Effector memory CD8-positive, alpha-beta T cell (primary cell): ENCODE data around the gene KCNQ1.

ENCODE experiments used
- ATAC-seq: fragments of 150-1000 bp; cut with Tn5 transposase; replicated peaks from 2 replicates; pipeline ENCODE4 v1.10.0; 2021; ENCODE audit warnings: mild to moderate bottlenecking, moderate library complexity
- DNase-seq, 3 experiments: peaks; one replicate each; pipeline ENCODE4 v3.0.0; 2021
- H3K27ac Mint-ChIP-seq, 2 donors: one replicate each; pipeline ENCODE4 v1.8.0; 2022; ENCODE audit warnings: mild to moderate bottlenecking in 2 of 2, mixed read lengths in 2 of 2, moderate library complexity in 2 of 2
- H3K27me3 Mint-ChIP-seq, 2 donors: one replicate each; pipeline ENCODE4 v1.8.0; 2022; ENCODE audit warnings: mixed read lengths in 2 of 2
- H3K36me3 Mint-ChIP-seq: one replicate; pipeline ENCODE4 v1.8.0; 2022; ENCODE audit warnings: mild to moderate bottlenecking, moderate library complexity, mixed read lengths; ENCODE audit not compliant: insufficient read depth
- H3K4me1 Mint-ChIP-seq, 2 donors: one replicate each; pipeline ENCODE4 v1.8.0; 2022; ENCODE audit warnings: low read depth in 2 of 2, mixed read lengths in 2 of 2
- H3K4me3 Mint-ChIP-seq, 2 donors: one replicate each; pipeline ENCODE4 v1.8.0; 2022; ENCODE audit warnings: mild to moderate bottlenecking in 2 of 2, mixed read lengths in 2 of 2, moderate library complexity in 2 of 2
- H3K9me3 Mint-ChIP-seq, 2 donors: one replicate each; pipeline ENCODE4 v1.8.0; 2022; ENCODE audit warnings: mixed read lengths in 2 of 2

The KCNQ1 gene

DNA sequence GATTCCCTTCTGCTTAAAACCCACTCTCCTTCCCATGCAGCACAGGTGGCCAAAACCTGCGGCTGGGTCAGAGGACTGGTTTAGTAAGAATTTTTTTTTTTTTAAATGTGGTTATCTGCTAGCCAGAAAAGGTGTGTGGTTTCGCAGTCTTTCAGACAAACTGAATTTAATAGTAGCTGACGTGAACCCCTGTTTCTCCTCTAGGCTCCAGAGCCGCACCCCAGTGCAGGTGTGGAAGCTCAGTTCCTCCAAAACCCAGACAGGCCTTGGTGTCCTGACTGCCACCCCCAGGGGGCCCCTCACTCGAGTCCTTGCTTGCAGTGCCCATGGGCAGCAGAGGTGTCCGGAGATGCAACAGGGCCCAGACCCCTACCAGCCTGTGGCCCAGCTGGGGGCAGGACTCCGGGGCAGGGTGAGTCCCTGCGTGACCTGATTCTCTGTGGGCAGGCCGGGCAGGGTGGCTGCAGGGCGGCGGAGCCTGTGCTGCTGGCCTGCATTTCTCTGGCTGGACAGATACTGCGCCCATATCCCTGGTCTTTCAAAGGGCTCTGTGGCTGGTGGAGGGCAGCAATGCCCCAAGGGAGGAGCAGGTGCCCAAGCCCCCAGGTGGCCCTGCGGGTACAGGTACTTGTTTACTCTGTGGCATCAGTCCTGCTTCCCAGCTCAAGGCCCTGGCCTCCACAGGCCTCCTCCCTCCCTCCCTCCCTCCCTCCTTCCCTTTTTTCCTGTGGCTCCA lies 15.2 kb downstream of the KCNQ1 start:
- DNase-seq, result no peak
- no peak for ATAC-seq
- Mint-ChIP-seq H3K27me3 (no peaks in the 10 kb centered on the region), H3K9me3 (no peaks in the 10 kb centered on the region), H3K36me3 (no peaks in the 10 kb centered on the region), H3K4me3 (no peak overlapping the region), H3K27ac (peak overlapping the region in 1 of 2 donors; percentile 32), H3K4me1 (peaks cover 9 to 18% of the 10 kb centered on the region in 2 donors)

DNA sequence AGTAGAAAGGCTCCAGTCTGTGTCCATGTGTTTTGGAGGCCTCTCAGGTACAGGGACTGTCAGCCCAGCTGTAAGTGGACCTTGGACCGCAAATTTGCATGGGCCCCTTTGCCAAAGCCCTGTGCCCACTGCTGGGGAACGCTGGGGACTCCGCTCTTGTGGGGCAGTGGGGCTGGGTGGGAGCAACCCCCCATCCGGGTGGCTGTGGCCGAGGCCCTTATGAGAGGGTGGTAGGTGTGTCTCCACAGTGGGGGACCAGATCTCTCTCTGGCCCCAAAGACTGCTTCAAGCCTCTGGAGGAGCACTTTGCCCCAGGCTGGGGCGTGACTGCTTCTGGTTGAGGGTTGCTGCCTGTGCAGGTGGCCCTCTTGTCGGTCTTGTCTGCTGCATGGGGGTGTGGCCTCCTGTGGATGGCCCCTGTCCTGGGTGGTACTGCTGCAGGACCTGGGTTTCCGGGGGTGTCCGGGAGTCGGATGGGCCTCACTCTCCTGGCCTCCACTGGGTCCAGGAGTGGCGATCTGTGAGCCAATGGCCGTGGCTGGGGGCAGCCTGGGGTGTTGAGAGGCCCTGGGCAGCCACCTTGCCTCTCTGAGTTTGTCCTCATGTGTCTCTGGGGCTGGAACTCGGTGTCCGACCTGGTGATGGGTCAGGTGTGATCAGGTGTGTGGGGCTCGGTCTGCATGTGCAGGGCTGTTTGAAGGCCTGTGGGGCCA lies 15.9 kb downstream of the KCNQ1 start:
- no peak for ATAC-seq
- Mint-ChIP-seq H3K27ac (peak overlapping the region in 1 of 2 donors; percentile 41), H3K4me3 (no peak overlapping the region), H3K27me3 (no peaks in the 10 kb centered on the region), H3K9me3 (no peaks in the 10 kb centered on the region), H3K4me1 (peaks cover 9 to 18% of the 10 kb centered on the region in 2 donors), H3K36me3 (no peaks in the 10 kb centered on the region)
- no peak for DNase-seq

DNA sequence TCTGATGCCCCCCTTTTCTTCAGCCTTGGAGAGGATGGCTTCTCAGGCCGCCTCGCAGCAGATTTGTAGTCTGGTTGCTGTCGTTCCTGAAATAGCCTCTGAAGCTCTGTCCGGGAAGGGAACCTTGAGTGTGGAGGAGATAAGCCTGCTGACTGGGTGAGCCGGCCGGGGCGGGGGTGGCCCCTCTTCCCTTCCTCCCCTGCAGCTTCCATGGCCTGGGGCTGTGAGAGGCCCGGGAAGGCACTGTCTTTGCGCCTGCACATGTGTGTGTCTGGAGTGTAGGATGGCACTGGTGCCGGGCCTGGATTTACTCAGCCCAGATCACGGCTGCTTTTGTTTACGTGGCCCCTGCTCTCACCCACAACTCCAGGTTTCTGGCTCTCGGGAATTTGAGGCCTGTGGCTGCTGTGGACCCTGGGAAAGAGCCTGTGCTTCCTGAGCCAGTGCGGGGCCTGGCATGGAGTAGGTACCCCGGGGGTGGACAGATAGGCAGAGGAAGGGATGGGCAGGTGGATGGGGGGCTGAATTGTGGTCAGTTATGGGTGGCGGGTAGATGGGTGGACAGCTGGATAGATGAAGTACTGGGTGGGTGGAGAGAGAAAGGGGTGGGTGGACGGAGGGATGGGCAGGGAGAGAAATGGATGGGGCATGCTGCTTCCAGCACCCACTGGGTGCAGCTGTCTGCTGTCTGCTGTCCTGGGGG lies 16.6 kb downstream of the KCNQ1 start:
- Mint-ChIP-seq H3K9me3 (no peaks in the 10 kb centered on the region), H3K4me1 (peaks cover 10 to 23% of the 10 kb centered on the region in 2 donors), H3K27me3 (no peaks in the 10 kb centered on the region), H3K27ac (no peak overlapping the region), H3K36me3 (no peaks in the 10 kb centered on the region), H3K4me3 (no peak overlapping the region)
- no peak for DNase-seq
- ATAC-seq, result no peak

DNA sequence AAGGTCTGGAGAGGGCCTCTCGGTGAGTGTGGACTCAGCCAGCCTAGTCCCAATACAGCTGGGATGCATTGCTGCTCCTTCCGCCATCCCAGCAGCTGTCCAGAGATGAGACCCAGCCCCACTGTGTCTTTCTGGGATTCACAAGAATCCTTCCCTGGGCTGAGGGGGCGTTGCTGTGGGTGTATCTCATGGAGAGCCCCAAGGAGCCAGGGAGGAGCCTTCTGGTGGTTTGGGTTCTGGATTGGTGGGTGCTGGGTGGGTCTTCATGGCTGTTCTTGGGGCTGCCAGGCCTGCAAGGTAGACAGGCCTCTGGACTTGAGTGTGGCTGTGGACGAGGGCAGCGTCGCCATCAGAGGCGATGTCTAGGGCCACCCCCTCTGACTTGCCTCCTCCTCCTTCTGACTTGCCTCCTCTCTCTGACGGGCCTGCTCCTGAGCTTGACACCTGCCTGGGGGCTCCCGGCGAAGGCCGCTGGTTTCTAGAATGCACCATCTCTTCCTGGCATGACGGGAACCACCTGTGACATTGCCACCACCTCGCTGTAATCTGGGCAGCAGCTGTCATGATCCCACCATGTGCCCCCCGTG lies 17.2 kb downstream of the KCNQ1 start:
- no peaks in the 10 kb centered on the region for H3K27me3 Mint-ChIP-seq
- no peaks in the 10 kb centered on the region for H3K36me3 Mint-ChIP-seq
- no peak overlapping the region for H3K4me3 Mint-ChIP-seq
- ATAC-seq, result no peak
- H3K27ac Mint-ChIP-seq, result no peak overlapping the region
- no peaks in the 10 kb centered on the region for H3K9me3 Mint-ChIP-seq
- DNase-seq, result no peak
- H3K4me1 Mint-ChIP-seq, result peaks cover 16 to 29% of the 10 kb centered on the region in 2 donors

DNA sequence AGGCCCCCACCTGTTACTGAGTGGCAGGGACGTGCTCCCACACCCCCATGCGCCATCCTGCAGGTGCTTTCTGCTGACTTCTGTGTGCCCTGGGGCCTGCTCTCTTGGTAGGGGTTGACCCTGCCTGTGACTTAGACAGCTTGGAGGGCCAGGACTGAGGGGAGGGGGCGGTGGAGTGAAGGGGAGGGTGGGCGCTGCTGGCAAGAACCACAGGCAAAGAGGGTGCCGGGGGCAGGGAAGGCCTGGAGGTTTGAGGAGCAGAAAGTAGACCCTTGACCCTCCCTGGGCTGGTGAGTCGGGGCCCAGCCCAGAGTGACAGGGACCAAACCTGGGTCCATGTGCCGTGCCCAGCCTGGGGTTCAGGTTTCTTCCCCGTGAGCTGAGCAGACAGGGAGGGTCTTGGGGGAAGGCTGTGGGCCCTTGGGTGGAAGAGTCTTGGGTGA lies 17.8 kb downstream of the KCNQ1 start:
- no peak for DNase-seq
- Mint-ChIP-seq H3K36me3 (peaks cover 3% of the 10 kb centered on the region), H3K27me3 (no peaks in the 10 kb centered on the region), H3K27ac (no peak overlapping the region), H3K4me3 (no peak overlapping the region), H3K9me3 (no peaks in the 10 kb centered on the region), H3K4me1 (peaks cover 22 to 34% of the 10 kb centered on the region in 2 donors)
- no peak for ATAC-seq

DNA sequence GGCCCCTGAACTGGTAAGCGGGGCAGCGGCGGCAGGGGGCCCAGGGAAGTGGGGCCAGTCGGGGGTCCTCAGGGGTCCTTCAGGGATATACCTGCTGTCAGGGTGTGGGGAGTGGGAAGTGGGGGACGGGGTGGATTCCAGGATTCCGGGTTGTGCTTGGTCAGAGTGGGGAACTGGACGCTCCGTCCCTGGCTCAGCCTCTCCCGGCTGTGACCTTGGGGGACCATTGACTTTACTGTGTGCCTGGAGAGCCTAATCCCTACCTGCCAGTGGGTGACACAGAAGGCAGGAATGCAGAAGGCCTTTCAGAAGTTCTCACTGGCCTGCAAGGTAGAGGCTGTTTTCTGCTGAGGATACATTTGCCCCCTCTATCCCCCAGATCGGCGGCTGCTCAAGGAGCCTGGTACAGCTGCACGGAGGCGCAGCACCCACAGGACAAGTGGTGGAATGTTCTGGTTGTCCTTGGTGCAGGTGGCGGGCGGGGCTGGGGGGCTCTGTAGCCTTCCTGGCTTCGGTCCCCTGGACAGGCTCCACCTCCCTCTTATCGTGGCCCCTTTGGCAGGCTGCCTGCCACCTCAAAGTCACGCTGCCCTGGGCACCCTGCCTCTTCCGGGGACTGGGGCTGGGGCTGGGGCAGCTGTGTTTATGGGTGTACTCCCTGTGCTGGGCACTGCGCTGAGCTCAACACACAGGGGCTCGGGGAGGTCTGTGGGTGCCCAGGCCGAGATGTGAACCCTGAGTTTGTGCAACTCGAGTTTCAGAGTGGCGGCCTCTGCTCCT lies 18.4 kb downstream of the KCNQ1 start:
- DNase-seq, result no peak
- no peaks in the 10 kb centered on the region for H3K27me3 Mint-ChIP-seq
- H3K9me3 Mint-ChIP-seq, result no peaks in the 10 kb centered on the region
- H3K27ac Mint-ChIP-seq, result peak overlapping the region in 1 of 2 donors; percentile 46
- H3K4me3 Mint-ChIP-seq, result peak overlapping the region in 1 of 2 donors; percentile 45
- peak; percentile 39 for ATAC-seq
- H3K4me1 Mint-ChIP-seq, result peaks cover 22 to 38% of the 10 kb centered on the region in 2 donors
- H3K36me3 Mint-ChIP-seq, result peaks cover 4% of the 10 kb centered on the region

DNA sequence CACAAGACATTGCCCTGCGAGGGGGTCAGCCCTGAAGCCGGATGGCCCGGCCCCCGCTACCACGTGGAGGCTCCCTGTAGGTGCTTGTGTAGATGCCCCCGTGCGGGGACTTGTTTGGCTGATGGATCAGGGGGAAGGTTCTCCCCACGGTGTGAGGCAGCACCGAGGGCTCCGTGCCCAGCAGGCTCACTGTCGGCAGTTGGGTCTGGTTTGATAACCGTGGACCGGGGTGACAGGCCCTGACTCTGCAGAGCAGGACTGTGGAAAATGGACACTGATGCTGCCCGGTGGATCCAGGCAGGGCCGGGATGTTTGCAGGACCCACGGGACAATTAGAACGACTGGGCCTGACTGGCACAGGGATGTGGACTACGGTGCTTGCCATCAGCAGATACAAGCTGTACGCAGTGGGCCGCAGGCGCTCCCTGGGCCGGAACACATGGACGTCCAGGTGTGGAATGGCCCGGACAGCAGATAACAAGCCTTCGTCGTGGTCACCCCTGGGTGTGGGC lies 19.0 kb downstream of the KCNQ1 start:
- DNase-seq, result no peak
- H3K9me3 Mint-ChIP-seq, result no peaks in the 10 kb centered on the region
- peaks cover 23 to 38% of the 10 kb centered on the region in 2 donors for H3K4me1 Mint-ChIP-seq
- H3K4me3 Mint-ChIP-seq, result peak overlapping the region in 1 of 2 donors; percentile 45
- peaks cover 4% of the 10 kb centered on the region for H3K36me3 Mint-ChIP-seq
- no peak for ATAC-seq
- H3K27ac Mint-ChIP-seq, result peak overlapping the region in 1 of 2 donors; percentile 46
- no peaks in the 10 kb centered on the region for H3K27me3 Mint-ChIP-seq

DNA sequence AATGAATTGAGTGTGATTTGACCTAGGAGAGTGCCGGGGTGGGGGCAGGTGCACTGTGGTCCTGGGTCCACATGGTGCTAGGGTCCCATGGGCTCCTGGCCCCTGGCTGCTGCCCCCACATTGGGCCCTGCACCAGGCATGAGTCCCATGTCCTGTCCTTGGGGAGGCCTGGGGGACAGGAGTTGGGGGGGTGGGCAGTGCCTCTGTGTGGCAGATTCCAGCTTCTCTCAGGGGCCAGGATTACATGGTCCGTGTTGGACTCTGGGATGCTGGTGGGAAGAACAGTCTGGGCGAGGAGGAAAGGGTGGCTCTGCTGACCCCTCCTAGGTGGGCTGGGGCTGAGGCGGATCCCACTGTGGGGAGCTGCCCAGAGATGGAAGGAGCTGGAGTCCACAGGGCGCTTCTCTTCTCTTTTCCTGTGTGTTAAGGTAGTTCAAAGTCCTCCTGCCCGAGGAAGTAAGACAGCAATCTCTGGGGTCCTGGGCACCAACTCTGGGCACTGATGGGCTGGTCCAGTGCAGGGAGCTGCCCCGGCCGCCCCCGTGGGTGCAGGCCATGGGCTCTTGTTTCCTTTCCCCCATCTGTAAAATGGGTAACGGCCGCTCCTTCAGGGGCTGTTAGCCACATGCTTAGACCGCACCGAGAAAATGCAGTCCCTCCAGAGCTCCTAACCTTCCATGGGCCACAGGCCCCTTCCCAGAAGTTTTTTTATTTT lies 19.8 kb downstream of the KCNQ1 start:
- Mint-ChIP-seq H3K4me1 (peaks cover 25 to 38% of the 10 kb centered on the region in 2 donors), H3K4me3 (no peak overlapping the region), H3K36me3 (peaks cover 4% of the 10 kb centered on the region), H3K27me3 (no peaks in the 10 kb centered on the region), H3K27ac (peak overlapping the region in 1 of 2 donors; percentile 8), H3K9me3 (no peaks in the 10 kb centered on the region)
- DNase-seq (no peak), ATAC-seq (no peak)

DNA sequence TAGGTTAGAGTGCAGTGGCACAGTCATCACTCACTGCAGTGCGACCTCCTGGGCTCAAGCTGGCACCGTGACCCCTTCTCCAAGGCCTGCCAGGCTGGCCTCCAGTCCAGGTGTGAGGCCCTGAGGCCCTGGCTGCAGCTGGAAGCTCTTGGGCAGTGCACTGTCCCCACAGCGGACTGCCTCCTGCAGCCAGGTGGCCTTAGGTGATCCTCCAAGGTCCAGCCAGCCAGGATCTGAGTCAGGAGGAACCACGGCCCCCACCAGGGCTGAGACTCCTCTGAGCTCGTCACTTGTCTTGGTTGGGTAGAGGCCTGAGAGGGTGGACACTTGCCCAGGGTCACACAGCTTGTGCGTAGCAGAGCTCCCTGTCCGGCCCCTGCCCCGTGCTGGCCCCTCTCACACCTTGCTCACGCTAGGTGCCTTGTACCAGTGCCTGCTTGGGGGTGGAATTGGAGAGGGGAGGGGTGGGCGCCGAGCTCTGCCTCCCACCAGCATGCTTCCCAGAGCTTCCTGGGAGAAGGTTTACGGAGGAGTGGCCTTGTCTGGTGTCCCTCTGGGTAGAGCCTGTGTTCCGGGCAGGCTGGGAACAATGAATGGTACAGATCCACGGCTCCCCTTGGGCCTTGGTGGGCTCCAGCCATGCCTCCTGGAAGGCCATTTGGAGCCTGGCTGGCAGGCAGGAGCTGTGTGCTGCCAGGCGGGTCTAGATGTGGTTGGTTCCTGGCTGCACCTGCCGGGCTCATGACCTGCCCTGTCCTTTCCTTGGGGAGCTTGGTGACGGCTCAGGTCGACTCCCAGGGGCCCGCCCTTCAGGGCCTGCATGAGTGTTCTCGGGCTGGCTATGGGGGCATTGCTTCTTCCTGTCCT lies 20.6 kb downstream of the KCNQ1 start:
- no peaks in the 10 kb centered on the region for H3K27me3 Mint-ChIP-seq
- H3K36me3 Mint-ChIP-seq, result peaks cover 4% of the 10 kb centered on the region
- peaks cover 25 to 38% of the 10 kb centered on the region in 2 donors for H3K4me1 Mint-ChIP-seq
- H3K4me3 Mint-ChIP-seq, result peak overlapping the region; percentile 73
- no peaks in the 10 kb centered on the region for H3K9me3 Mint-ChIP-seq
- ATAC-seq (no peak), DNase-seq (no peak)
- peak overlapping the region in 1 of 2 donors; percentile 41 for H3K27ac Mint-ChIP-seq

DNA sequence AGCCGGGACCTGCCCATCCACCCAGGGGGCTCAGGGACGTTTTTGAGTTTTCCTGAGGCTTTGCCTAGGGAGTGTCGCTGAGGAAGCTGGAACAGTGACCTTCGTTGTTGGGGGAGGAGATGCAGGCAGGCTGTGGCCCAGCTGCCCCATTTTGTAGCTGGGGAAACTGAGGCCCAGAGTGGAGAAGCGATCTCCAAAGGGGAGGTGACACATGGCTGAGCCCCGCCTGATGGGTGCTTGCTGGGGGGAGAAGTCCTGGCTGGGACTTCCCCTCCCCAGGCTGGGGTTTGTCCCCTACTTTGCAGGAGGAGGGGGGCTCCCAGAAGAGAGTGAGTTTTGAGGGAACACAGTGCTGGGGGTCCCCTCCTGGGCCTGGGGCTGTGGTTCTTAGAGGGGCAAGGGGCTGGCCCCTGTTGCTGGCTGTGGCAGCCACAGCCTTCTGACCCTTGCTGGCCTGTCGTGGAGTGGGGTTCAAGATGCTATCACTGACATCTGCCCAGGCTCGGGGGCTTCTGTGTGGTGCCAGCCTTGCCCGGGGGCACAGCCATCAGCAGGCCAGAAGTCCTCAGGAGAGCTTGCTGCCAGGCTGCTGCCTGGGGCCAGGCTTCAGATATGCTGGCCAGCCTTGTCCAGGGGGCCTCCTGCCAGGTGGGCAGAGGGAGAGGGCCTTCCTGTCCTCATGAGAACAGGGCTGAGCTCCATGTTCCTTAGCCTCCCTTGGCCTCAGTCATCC lies 21.4 kb downstream of the KCNQ1 start:
- no peak for ATAC-seq
- Mint-ChIP-seq H3K4me3 (peak overlapping the region; percentile 73), H3K27me3 (no peaks in the 10 kb centered on the region), H3K36me3 (peaks cover 4% of the 10 kb centered on the region), H3K4me1 (peaks cover 25 to 38% of the 10 kb centered on the region in 2 donors), H3K9me3 (no peaks in the 10 kb centered on the region), H3K27ac (peak overlapping the region; percentile 41)
- no peak for DNase-seq
